Tongue (tissue), 3 donors: ENCODE data around the gene VCP. TPM values are rescaled to one million over a fixed set of nuclear protein-coding genes. Genes with fewer than 3 reads are reported as not detected.

Source experiments
- DNase-seq: peaks from one replicate; pipeline ENCODE4 v3.0.0-alpha.2; 2015
- small RNA-seq: library from RNA; depleted of rRNA; stranded (forward); fragments of <200 nt; gene quantifications from one replicate; pipeline ENCODE3, GENCODE V24; 2014; ENCODE audit warnings: low replicate concordance
- total RNA-seq: library from RNA; depleted of rRNA; stranded (reverse); fragments of >200 nt; gene quantifications from one replicate; pipeline ENCODE4 v1.2.3, GENCODE V29; 2014

Gene VCP
- total RNA-seq, 1 donor from 2014 or later: 201 TPM

GRCh38 chr9:35014517-35014916 lies 57.9 kb downstream of the VCP start:
- no peak for DNase-seq

- DNase-seq: no peak
Measured at GRCh38 chr9:35010351-35010958, 62.0 kb downstream of the VCP start.

Small RNA genes within 50 kb of the gene (small RNA-seq; reads per million reads assigned to genes)
- gene RN7SL338P: not detected

Other genes starting within 250 kb of the VCP start
- 0.31 TPM for gene PHF24, start 114.3 kb downstream of the VCP start, total RNA-seq
- 72.4 TPM for gene DNAJB5, start 82.9 kb downstream of the VCP start, total RNA-seq
- gene FANCG, start 7.3 kb upstream of the VCP start, total RNA-seq: 18.3 TPM
- 13.4 TPM for gene PIGO, start 24.0 kb upstream of the VCP start, total RNA-seq
- 88.3 TPM for gene STOML2, start 30.5 kb upstream of the VCP start, total RNA-seq
- gene ATOSB, start 43.2 kb upstream of the VCP start, total RNA-seq: 14.6 TPM
- 33.0 TPM for gene UNC13B, start 89.4 kb upstream of the VCP start, total RNA-seq